DND-41 (cell line): ENCODE results near the gene JUP.

Experiments
- ATAC-seq: fragments of 200-7000 bp; cut with Tn5 transposase; 3 replicates; pipeline ENCODE4 v1.9.1; 2021; ENCODE audit warnings: low read depth; ENCODE audit not compliant: insufficient read depth
- DNase-seq: peaks from one replicate; pipeline ENCODE4 v3.0.0-alpha.2; 2020
- H2AFZ ChIP-seq: 2 replicates; pipeline ENCODE4 v1.6.0; 2012; ENCODE audit warnings: low read depth, low read length
- H3K27ac ChIP-seq: 2 replicates; pipeline ENCODE4 v1.5.1; 2012; ENCODE audit warnings: low read length, inconsistent platforms
- H3K27me3 ChIP-seq: fragments of 200-600 bp; sonication (generic); 2 replicates; pipeline ENCODE4 v1.6.0; 2012; ENCODE audit warnings: low read length, mild to moderate bottlenecking, inconsistent platforms; ENCODE audit not compliant: insufficient read depth, poor library complexity
- H3K36me3 ChIP-seq: 2 replicates; pipeline ENCODE4 v1.5.1; 2012; ENCODE audit warnings: low read length, inconsistent platforms; ENCODE audit not compliant: insufficient read depth
- H3K4me1 ChIP-seq: 2 replicates; pipeline ENCODE4 v1.5.1; 2012; ENCODE audit warnings: mild to moderate bottlenecking, low read length; ENCODE audit not compliant: insufficient read depth
- H3K4me2 ChIP-seq: 2 replicates; pipeline ENCODE4 v1.6.0; 2012; ENCODE audit warnings: mild to moderate bottlenecking, moderate library complexity, low read length, inconsistent platforms; ENCODE audit not compliant: insufficient read depth
- H3K4me3 ChIP-seq, 2 experiments: fragments of 200-600 bp in 1 of 2; shearing (Covaris generic) in 1 of 2; 2 replicates each; pipeline ENCODE4 v1.5.1; 2012 to 2016; ENCODE audit warnings: inconsistent platforms in 2 of 2, low read length in 2 of 2, mild to moderate bottlenecking in 2 of 2, low read depth in 1 of 2, moderate library complexity in 1 of 2
- H3K79me2 ChIP-seq: 2 replicates; pipeline ENCODE4 v1.6.0; 2012; ENCODE audit warnings: low read length, inconsistent platforms; ENCODE audit not compliant: insufficient read depth
- H3K9ac ChIP-seq: 2 replicates; pipeline ENCODE4 v1.6.0; 2012; ENCODE audit warnings: low read depth, mild to moderate bottlenecking, inconsistent platforms, low read length, moderate library complexity
- H3K9me3 ChIP-seq: 2 replicates; pipeline ENCODE4 v1.5.1; 2012; ENCODE audit warnings: low read length, moderate library complexity, mild to moderate bottlenecking, inconsistent platforms; ENCODE audit not compliant: insufficient read depth, severe bottlenecking
- H4K20me1 ChIP-seq: 2 replicates; pipeline ENCODE4 v1.6.0; 2012; ENCODE audit warnings: low read length; ENCODE audit not compliant: insufficient read depth
- EZH2 ChIP-seq: IDR thresholded peaks from 3 replicates; pipeline ENCODE4 v1.6.1; 2012; ENCODE audit warnings: borderline replicate concordance, low read depth, mild to moderate bottlenecking, moderate library complexity, low read length, inconsistent platforms; ENCODE audit not compliant: severe bottlenecking
- TF ChIP-seq, protein P1 (sequence below): IDR thresholded peaks from 2 replicates; pipeline ENCODE4 v1.5.1; 2012; ENCODE audit warnings: borderline replicate concordance, low read length, moderate library complexity, mild to moderate bottlenecking; ENCODE audit not compliant: poor library complexity, severe bottlenecking; ENCODE audit errors: extremely low read depth

JUP gene

DNA sequence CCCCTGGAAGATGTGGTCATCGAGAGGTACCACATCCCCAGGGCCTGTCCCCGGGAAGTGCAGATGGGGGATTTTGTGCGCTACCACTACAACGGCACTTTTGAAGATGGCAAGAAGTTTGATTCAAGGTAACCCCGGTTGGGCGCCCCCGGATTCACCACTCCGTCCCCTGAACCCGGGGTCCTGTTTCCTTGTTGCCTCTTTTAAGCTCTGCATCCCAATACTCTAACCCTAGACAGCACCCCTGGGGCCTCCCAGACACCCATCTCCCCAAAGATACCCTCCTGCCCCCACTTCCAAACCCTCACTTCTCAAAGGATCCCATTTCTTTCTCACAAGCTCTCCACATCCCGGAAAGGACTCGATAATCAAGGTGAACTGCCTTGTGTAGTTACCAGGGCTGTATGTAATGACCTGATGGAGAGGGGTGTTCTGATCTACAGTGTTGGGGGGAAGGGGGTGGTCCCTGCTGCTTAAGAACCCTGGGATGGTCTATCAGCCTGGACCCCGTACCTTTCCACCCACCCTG lies 26.7 kb upstream of the JUP start:
- H3K9me3 ChIP-seq, result no peaks in the 10 kb centered on the region
- no peak overlapping the region for H3K27ac ChIP-seq
- H3K79me2 ChIP-seq, result no peaks in the 10 kb centered on the region

DNA sequence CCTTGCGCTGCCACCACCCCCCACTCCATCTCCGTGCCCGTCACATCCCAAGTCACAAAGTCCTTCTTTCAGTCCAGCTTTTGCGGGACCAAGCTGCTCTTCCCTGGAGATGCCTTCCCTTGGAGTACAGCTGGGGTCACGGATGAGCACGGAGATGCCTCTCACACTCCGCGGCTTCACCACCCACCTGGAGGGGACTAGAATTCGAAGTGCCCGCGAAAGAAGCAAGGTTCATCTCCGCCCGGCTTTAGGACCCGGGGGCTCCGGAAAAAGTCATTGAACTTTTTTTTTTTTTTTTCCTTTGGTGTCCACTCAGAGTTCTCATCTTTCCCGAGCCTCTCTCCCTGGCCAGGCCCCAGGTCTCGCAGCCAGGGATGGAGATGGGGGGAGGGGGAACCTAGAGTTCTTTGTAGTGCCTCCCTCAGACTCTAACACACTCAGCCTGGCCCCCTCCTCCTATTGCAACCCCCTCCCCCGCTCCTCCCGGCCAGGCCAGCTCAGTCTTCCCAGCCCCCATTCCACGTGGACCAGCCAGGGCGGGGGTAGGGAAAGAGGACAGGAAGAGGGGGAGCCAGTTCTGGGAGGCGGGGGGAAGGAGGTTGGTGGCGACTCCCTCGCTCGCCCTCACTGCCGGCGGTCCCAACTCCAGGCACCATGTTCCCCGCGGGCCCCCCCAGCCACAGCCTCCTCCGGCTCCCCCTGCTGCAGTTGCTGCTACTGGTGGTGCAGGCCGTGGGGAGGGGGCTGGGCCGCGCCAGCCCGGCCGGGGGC lies 26.1 kb upstream of the JUP start, which contains the start of gene FKBP10:
Gene FKBP10 (plus strand): TSS at position 624 of the 771 bp plus-strand sequence. CDS start 31 bp downstream, at position 655.
- Histone ChIP-seq H3K9me3 (no peaks in the 10 kb centered on the region), H3K27ac (no peak within 1 kb of the TSS), H3K4me2 (peak within 1 kb of the TSS; percentile 82), H4K20me1 (no peaks in the 10 kb centered on the region), H3K9ac (peak within 1 kb of the TSS; percentile 58), H3K27me3 (peaks cover 21% of the 10 kb centered on the region), H3K36me3 (no peaks in the 10 kb centered on the region), H2AFZ (peak within 1 kb of the TSS; percentile 70), H3K79me2 (no peaks in the 10 kb centered on the region), H3K4me3 (peak within 1 kb of the TSS; percentile 30 to 67; a peak in 3 of 4 replicates), H3K4me1 (peaks cover 18% of the 10 kb centered on the region)
- DNase-seq, result no peak
- ATAC-seq, result no peak; the same call in 2 of the 3 replicates
- TF ChIP-seq, protein P1, sequence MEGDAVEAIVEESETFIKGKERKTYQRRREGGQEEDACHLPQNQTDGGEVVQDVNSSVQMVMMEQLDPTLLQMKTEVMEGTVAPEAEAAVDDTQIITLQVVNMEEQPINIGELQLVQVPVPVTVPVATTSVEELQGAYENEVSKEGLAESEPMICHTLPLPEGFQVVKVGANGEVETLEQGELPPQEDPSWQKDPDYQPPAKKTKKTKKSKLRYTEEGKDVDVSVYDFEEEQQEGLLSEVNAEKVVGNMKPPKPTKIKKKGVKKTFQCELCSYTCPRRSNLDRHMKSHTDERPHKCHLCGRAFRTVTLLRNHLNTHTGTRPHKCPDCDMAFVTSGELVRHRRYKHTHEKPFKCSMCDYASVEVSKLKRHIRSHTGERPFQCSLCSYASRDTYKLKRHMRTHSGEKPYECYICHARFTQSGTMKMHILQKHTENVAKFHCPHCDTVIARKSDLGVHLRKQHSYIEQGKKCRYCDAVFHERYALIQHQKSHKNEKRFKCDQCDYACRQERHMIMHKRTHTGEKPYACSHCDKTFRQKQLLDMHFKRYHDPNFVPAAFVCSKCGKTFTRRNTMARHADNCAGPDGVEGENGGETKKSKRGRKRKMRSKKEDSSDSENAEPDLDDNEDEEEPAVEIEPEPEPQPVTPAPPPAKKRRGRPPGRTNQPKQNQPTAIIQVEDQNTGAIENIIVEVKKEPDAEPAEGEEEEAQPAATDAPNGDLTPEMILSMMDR, result no peak
- no peak for TF ChIP-seq EZH2

More for the DNA sequence above, 26.7 kb upstream of the JUP start:
- Histone ChIP-seq H4K20me1 (no peaks in the 10 kb centered on the region), H2AFZ (no peak overlapping the region), H3K27me3 (peaks cover 21% of the 10 kb centered on the region), H3K9ac (no peak overlapping the region), H3K36me3 (no peaks in the 10 kb centered on the region), H3K4me2 (no peak overlapping the region), H3K4me3 (no peak overlapping the region), H3K4me1 (peaks cover 18% of the 10 kb centered on the region)
- no peak for DNase-seq
- no peak for ATAC-seq
- TF ChIP-seq EZH2, result no peak
- TF ChIP-seq, protein P1, result no peak

DNA sequence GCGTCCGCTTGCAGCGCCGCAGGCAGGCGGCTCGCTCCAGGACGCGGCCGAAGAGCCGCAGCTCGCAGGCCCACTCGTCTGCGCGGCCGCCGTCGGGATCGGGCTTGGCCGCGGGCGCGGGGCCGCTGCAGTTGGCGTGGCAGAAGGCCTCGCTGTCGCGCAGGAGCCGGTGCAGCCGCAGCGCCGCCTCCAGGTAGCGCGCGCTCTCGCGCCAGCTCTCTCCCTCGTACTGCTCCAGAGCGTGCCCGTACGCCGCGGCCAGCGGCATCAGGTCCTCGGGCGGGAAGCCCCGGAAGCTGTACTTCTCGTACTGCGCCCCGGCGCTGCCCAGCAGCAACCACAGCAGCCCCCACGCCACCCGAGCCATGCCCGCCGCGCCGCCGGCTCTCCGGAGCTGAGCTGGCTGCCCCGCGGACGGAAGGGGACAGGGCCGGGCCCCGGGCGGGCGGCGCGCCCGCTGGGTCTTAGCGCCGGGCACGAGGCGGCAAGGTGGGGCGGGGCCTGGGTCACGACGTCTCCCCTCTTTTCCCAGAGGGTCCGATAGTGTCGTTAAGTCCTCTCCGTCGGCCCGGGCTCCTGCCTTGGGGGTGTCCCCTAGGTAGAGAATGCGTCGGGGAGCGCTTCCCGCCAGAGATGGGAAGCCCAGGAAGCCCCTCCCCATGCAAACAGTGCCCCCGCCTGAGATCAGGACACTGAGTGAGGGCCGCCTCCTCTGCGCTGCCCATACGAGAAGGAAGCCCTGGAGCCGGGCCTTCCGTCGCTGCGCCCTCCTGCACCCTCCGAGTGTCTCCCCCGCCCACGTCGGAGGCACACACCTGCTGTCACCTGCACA lies 25.3 kb upstream of the JUP start, which contains the start of gene P3H4:
Gene P3H4 (minus strand): TSS at position 401 of the 832 bp plus-strand sequence. CDS start 34 bp downstream, at position 367.
- H3K27ac ChIP-seq, result no peak within 1 kb of the TSS
- peak; percentile 88 for ATAC-seq
- H3K9ac ChIP-seq, result peak within 1 kb of the TSS; percentile 58

More for the DNA sequence above, 25.3 kb upstream of the JUP start, which contains the start of gene P3H4:
- TF ChIP-seq, protein P1, result peak; percentile 58
- peak; percentile 44 for TF ChIP-seq EZH2
- Histone ChIP-seq H3K9me3 (no peaks in the 10 kb centered on the region), H3K4me2 (peak within 1 kb of the TSS; percentile 82), H3K36me3 (no peaks in the 10 kb centered on the region), H3K4me3 (peak within 1 kb of the TSS; percentile 30 to 67; a peak in 3 of 4 replicates), H3K27me3 (peaks cover 21% of the 10 kb centered on the region), H3K79me2 (no peaks in the 10 kb centered on the region), H4K20me1 (no peaks in the 10 kb centered on the region), H3K4me1 (peaks cover 18% of the 10 kb centered on the region), H2AFZ (peak within 1 kb of the TSS; percentile 70)
- peak; percentile 56 for DNase-seq
